HepG2 (cell line): ENCODE data around the gene ZNF214. TPM values are rescaled to one million over a fixed set of nuclear protein-coding genes. Genes with fewer than 3 reads are reported as not detected.

ENCODE experiments used
- ATAC-seq: fragments of 200-7000 bp; cut with Tn5 transposase; 3 replicates; pipeline ENCODE4 v1.9.1; 2020; ENCODE audit warnings: mild to moderate bottlenecking, moderate library complexity
- BruUV-seq: library from RNA; stranded (reverse); fragments of 400-500 nt; replicated peaks from 2 replicates; lab custom pipeline; 2021; lab: Mats Ljungman, UMichigan
- CTCF ChIA-PET: fragments of 300-600 bp; formaldehyde crosslinking; extraction: SDS; loops from one replicate; lab custom pipeline; 2021; ENCODE audit warnings: low total read pairs, inconsistent platforms, low intra/inter-chr PET ratio; lab: Yijun Ruan, JAX
- POLR2A ChIA-PET: fragments of 350-600 bp; sonication (Branson Sonifier 250); formaldehyde crosslinking; loops from one replicate; lab custom pipeline; 2020; ENCODE audit warnings: antibody characterized with exemption, inconsistent platforms; lab: Yijun Ruan, JAX
- DNase-seq: peaks from one replicate; pipeline ENCODE4 v3.0.0-alpha.2; 2015; ENCODE audit warnings: low spot score
- FAIRE-seq: peaks from 3 replicates; lab custom pipeline; 2011; peaks lifted over from hg19 to GRCh38; lab: Jason Lieb, UNC
- H2AFZ ChIP-seq: one replicate; pipeline ENCODE4 v1.6.1; 2011; ENCODE audit warnings: low read length, inconsistent platforms
- H3K27ac ChIP-seq: fragments of 300-600 bp; 3 replicates; pipeline ENCODE4 v1.8.0; 2011; ENCODE audit warnings: mixed run types, mild to moderate bottlenecking, mixed read lengths, low read length, inconsistent platforms; ENCODE audit not compliant: insufficient read depth; ENCODE audit errors: extremely low read length
- H3K27me3 ChIP-seq, 2 experiments: fragments of 200-600 bp in 1 of 2; 2 replicates in 1 of 2; 3 replicates in 1 of 2; pipeline versions ENCODE4 v1.6.0 to v1.8.0; 2011; ENCODE audit warnings: low read length in 2 of 2, mild to moderate bottlenecking in 2 of 2, moderate library complexity in 2 of 2, inconsistent platforms in 1 of 2; ENCODE audit not compliant: insufficient read depth in 2 of 2, control insufficient read depth in 1 of 2
- H3K36me3 ChIP-seq, 2 experiments: fragments of 200-600 bp in 1 of 2; replicated peaks in 1 of 2; 2 replicates in 1 of 2; 3 replicates in 1 of 2; pipeline versions ENCODE4 v1.5.1 to v1.8.0; 2011; ENCODE audit warnings: low read length in 2 of 2, inconsistent platforms in 1 of 2; ENCODE audit not compliant: insufficient read depth in 2 of 2, control insufficient read depth in 1 of 2
- H3K4me1 ChIP-seq: 2 replicates; pipeline ENCODE4 v1.5.1; 2012; ENCODE audit warnings: low read length, inconsistent platforms; ENCODE audit not compliant: insufficient read depth
- H3K4me2 ChIP-seq: 2 replicates; pipeline ENCODE4 v1.6.0; 2011; ENCODE audit warnings: low read depth, low read length, inconsistent platforms
- H3K4me3 ChIP-seq, 3 experiments: fragments of 200-600 bp in 1 of 3; sonication (generic), shearing (Covaris generic) in 1 of 3; replicated peaks in 1 of 3; 2 replicates each; pipeline ENCODE4 v1.5.1; 2011 to 2016; ENCODE audit warnings: low read length in 3 of 3, inconsistent platforms in 2 of 3, low read depth in 2 of 3, mild to moderate bottlenecking in 2 of 3, control low read depth in 1 of 3, mixed read lengths in 1 of 3; ENCODE audit not compliant: insufficient read depth in 1 of 3
- H3K79me2 ChIP-seq: one replicate; pipeline ENCODE4 v1.6.1; 2011; ENCODE audit warnings: low read length, inconsistent platforms; ENCODE audit not compliant: insufficient read depth
- H3K9ac ChIP-seq: 2 replicates; pipeline ENCODE4 v1.6.0; 2011; ENCODE audit warnings: mild to moderate bottlenecking, low read depth, low read length, inconsistent platforms; ENCODE audit not compliant: insufficient read depth
- H3K9me3 ChIP-seq: 2 replicates; pipeline ENCODE4 v1.5.1; 2012; ENCODE audit warnings: mild to moderate bottlenecking, low read length
- H4K20me1 ChIP-seq: 2 replicates; pipeline ENCODE4 v1.6.0; 2011; ENCODE audit warnings: inconsistent platforms, mild to moderate bottlenecking, low read length, moderate library complexity; ENCODE audit not compliant: insufficient read depth
- JUN ChIP-seq: sonication (generic); formaldehyde crosslinking; IDR thresholded peaks from 2 replicates; pipeline ENCODE4 v1.4.0; 2020; ENCODE audit warnings: mild to moderate bottlenecking, missing genetic modification reagents
- KLF12 ChIP-seq: sonication (generic); formaldehyde crosslinking; IDR thresholded peaks from 2 replicates; pipeline ENCODE4 v1.4.0; 2020; ENCODE audit warnings: missing genetic modification reagents, borderline replicate concordance
- ZNF230 ChIP-seq: sonication (generic); formaldehyde crosslinking; IDR thresholded peaks from 2 replicates; pipeline ENCODE4 v1.4.0; 2020; ENCODE audit warnings: mild to moderate bottlenecking, missing genetic modification reagents
- ZNF276 ChIP-seq: sonication (generic); formaldehyde crosslinking; IDR thresholded peaks from 2 replicates; pipeline ENCODE4 v1.4.0; 2020; ENCODE audit warnings: mild to moderate bottlenecking, low read depth, missing genetic modification reagents
- ZNF550 ChIP-seq: sonication (generic); formaldehyde crosslinking; IDR thresholded peaks from 2 replicates; pipeline ENCODE4 v1.4.0; 2020; ENCODE audit warnings: mild to moderate bottlenecking, missing genetic modification reagents, borderline replicate concordance
- ZNF7 ChIP-seq: IDR thresholded peaks from 2 replicates; pipeline ENCODE4 v1.6.1; 2016; ENCODE audit warnings: missing biosample characterization, missing genetic modification reagents
- ZNF704 ChIP-seq: sonication (generic); formaldehyde crosslinking; IDR thresholded peaks from 2 replicates; pipeline ENCODE4 v1.8.1; 2023; ENCODE audit warnings: mild to moderate bottlenecking, inconsistent platforms, moderate library complexity, missing genetic modification reagents, borderline replicate concordance
- WGBS: methylation state at CpG from one replicate; pipeline ENCODE4 v1.1.6; 2017; ENCODE audit warnings: low lambda C conversion rate; 5-methylcytosine and 5-hydroxymethylcytosine counted together
- in situ Hi-C: cut with HindIII; loops from 2 replicates; pipeline ENCODE4 v1.10.0; 2017; ENCODE audit warnings: low pct_unique_long_range_greater_than_20kb; ENCODE audit not compliant: extremely low pct_ligation_motif_present
- intact Hi-C: fragments of 100-400 bp; cut with micrococcal nuclease; formaldehyde crosslinking; loops from one replicate; pipeline ENCODE4 v1.10.0; 2022; ENCODE audit not compliant: unreplicated experiment
- polyA plus RNA-seq, 8 experiments: library from polyadenylated mRNA; depleted of rRNA in 3 of 8; stranded (reverse) in 7 of 8; unstranded in 1 of 8; fragments of >200 nt; fragmentation: Illumina TruSeq in 4 of 8; extraction: Trizol in 4 of 8; gene quantifications; 2 replicates each; pipeline versions ENCODE4 v1.2.1 to v1.2.3, GENCODE V29; 2011 to 2016; ENCODE audit warnings: low read depth in 4 of 8, missing spikeins in 1 of 8, mixed read lengths in 1 of 8; ENCODE audit not compliant: insufficient read depth in 1 of 8
- total RNA-seq, 5 experiments: library from RNA; depleted of rRNA; stranded (reverse); fragments of >200 nt; fragmentation: Illumina TruSeq; extraction: Trizol; gene quantifications; 2 replicates each; pipeline ENCODE4 v1.2.3, GENCODE V29; 2016; ENCODE audit warnings: low read depth in 1 of 5

The ZNF214 gene
- total and polyA plus RNA-seq, 2 of the 13 experiments (the other 11 are each of a cell fraction or from before 2014, with no cell fraction given): 0.28 to 1.9 TPM

- Histone ChIP-seq H3K27ac (no peak overlapping the region), H3K9me3 (no peaks in the 10 kb centered on the region), H3K36me3 (no peaks in the 10 kb centered on the region), H3K79me2 (no peaks in the 10 kb centered on the region), H3K27me3 (no peaks in the 10 kb centered on the region), H4K20me1 (no peaks in the 10 kb centered on the region), H2AFZ (no peak overlapping the region), H3K4me3 (no peak overlapping the region), H3K4me1 (peaks cover 10% of the 10 kb centered on the region), H3K9ac (no peak overlapping the region), H3K4me2 (no peak overlapping the region)
- no TSS peak for BruUV-seq
- TF ChIP-seq JUN (no peak), ZNF230 (CRISPR knock-in tag) (no peak), ZNF276 (CRISPR knock-in tag) (no peak), ZNF7 (CRISPR knock-in tag) (no peak), KLF12 (no peak), ZNF704 (CRISPR knock-in tag) (no peak), ZNF550 (CRISPR knock-in tag) (no peak)
- ATAC-seq: no peak
- intact Hi-C loops: no loop called here
- no peak for FAIRE-seq
- POLR2A ChIA-PET: no interaction called here
- DNase-seq: no peak
- in situ Hi-C loops: no loop called here
- WGBS: 0% methylated on average over 1 of the region's 1 CpG
- CTCF ChIA-PET: no interaction called here
These were observed 51.3 kb downstream of the ZNF214 start for GRCh38 chr11:6968816-6969215.
